Erythroblast (primary cell): Measurements from ENCODE around the gene CRKL.

Source experiments
- GATA1 ChIP-seq: IDR thresholded peaks from 2 replicates; pipeline ENCODE4 v1.6.1; 2011; ENCODE audit warnings: low read depth, mild to moderate bottlenecking, control low read depth, low read length, moderate library complexity
- POLR2A ChIP-seq: IDR thresholded peaks from 2 replicates; pipeline ENCODE4 v1.6.1; 2011; ENCODE audit warnings: mild to moderate bottlenecking, low read length

DNA sequence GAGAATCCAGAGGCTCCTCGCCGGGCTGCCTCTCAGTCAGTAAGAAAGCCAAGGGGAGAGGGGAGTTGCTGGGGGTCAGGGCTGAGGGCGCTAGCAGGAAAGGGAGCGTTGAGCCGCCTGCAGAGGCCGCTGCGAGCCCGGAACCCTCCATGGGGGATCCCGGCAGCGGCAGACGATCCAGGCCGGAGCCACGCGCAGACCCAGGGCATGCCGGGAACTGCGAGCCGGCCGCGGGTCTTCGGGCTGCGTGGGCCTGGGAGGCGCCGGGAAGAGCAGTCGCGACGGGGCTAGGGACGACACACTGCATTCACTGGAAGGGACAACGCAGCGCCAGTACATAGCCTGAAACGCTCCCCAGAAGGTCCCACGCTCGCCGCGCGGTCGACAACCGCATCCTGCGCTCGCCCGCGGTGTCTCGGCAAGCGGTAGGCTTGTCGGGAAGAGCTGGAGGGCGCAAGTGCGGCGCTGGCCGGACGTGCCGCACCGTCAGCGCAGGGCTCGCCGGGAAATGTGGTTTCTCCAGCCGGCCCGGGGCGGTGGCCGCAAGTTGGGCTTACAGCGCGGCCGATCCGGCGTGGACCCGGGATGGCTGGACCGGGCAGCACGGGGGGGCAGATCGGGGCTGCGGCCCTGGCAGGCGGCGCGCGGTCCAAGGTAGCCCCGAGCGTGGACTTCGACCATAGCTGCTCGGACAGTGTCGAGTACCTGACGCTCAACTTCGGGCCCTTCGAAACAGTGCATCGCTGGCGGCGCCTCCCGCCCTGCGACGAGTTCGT lies 64.8 kb downstream of the CRKL start, which contains the start of gene LZTR1:
- TF ChIP-seq POLR2A: peak; percentile 94
- TF ChIP-seq GATA1: no peak
